KOPT-K1 (cell line): ENCODE data around the gene DLL3.
"Not testable (repeated sequence)": the region's sequence is repeated elsewhere in the genome, so short reads cannot be mapped to it uniquely, and the experiment has no call there.

Source experiments
- H3K27ac ChIP-seq: fragments of 200-600 bp; sonication (generic); 2 replicates; pipeline ENCODE4 v1.5.1; 2016; ENCODE audit warnings: antibody characterized with exemption, mild to moderate bottlenecking, low read depth, low read length; ENCODE audit not compliant: poor library complexity, severe bottlenecking
- H3K36me3 ChIP-seq: fragments of 200-600 bp; sonication (generic); 2 replicates; pipeline ENCODE4 v1.5.1; 2017; ENCODE audit warnings: antibody characterized with exemption, mild to moderate bottlenecking, low read length, moderate library complexity; ENCODE audit not compliant: insufficient read depth
- H3K9me3 ChIP-seq: fragments of 200-600 bp; sonication (generic); 2 replicates; pipeline ENCODE4 v1.5.1; 2017; ENCODE audit warnings: antibody characterized with exemption, low read length, mild to moderate bottlenecking; ENCODE audit not compliant: insufficient read depth, poor library complexity, severe bottlenecking

The DLL3 gene, protein sequence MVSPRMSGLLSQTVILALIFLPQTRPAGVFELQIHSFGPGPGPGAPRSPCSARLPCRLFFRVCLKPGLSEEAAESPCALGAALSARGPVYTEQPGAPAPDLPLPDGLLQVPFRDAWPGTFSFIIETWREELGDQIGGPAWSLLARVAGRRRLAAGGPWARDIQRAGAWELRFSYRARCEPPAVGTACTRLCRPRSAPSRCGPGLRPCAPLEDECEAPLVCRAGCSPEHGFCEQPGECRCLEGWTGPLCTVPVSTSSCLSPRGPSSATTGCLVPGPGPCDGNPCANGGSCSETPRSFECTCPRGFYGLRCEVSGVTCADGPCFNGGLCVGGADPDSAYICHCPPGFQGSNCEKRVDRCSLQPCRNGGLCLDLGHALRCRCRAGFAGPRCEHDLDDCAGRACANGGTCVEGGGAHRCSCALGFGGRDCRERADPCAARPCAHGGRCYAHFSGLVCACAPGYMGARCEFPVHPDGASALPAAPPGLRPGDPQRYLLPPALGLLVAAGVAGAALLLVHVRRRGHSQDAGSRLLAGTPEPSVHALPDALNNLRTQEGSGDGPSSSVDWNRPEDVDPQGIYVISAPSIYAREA

GRCh38 chr19:39498798-39499642, at the start of gene DLL3:
TSS of gene DLL3 (plus strand) at chr19:39498947. CDS start at chr19:39498975, 28 bp downstream.
- Histone ChIP-seq H3K36me3 (no peaks in the 10 kb centered on the region), H3K9me3 (no peaks in the 10 kb centered on the region), H3K27ac (no peak within 1 kb of the TSS)

GRCh38 chr19:39449116-39449797, 49.5 kb upstream of the DLL3 start:
- no peaks in the 10 kb centered on the region for H3K9me3 ChIP-seq
- no peak overlapping the region for H3K27ac ChIP-seq
- peaks cover 55% of the 10 kb centered on the region for H3K36me3 ChIP-seq

GRCh38 chr19:39451257-39451656, 47.5 kb upstream of the DLL3 start:
- peaks cover 70% of the 10 kb centered on the region for H3K36me3 ChIP-seq
- not testable (repeated sequence) for H3K27ac ChIP-seq, H3K9me3 ChIP-seq

DNA sequence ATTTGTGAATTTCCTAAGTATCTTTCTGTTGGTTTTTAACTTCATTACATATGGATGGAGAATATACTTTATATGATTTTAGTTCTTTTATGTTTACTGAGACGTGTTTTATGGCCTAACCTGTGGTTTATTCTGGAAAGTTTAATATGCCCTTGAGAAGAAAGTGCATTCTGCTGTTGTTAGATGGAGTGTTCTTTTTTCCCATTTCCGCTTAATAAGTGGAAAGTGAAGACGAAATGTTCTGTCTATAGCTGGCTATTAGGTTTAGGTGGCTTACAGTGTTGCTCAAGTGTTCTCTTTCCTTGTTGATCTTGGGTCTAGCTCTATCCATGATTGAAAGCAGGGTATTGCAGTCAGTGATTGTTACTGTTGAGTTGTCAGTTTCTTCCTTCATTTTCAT, 35.3 kb upstream of the DLL3 start:
- peaks cover 91% of the 10 kb centered on the region for H3K36me3 ChIP-seq
- H3K27ac ChIP-seq, result no peak overlapping the region
- no peaks in the 10 kb centered on the region for H3K9me3 ChIP-seq

- Histone ChIP-seq H3K9me3 (no peaks in the 10 kb centered on the region), H3K36me3 (peaks cover 91% of the 10 kb centered on the region), H3K27ac (no peak overlapping the region)
Measured at GRCh38 chr19:39465956-39466747, 32.6 kb upstream of the DLL3 start.

- H3K36me3 ChIP-seq, result peaks cover 95% of the 10 kb centered on the region
- no peak overlapping the region for H3K27ac ChIP-seq
- no peaks in the 10 kb centered on the region for H3K9me3 ChIP-seq
Measured at GRCh38 chr19:39467941-39468340, 30.8 kb upstream of the DLL3 start.

GRCh38 chr19:39469036-39469435, 29.7 kb upstream of the DLL3 start:
- H3K9me3 ChIP-seq, result no peaks in the 10 kb centered on the region
- peaks cover 95% of the 10 kb centered on the region for H3K36me3 ChIP-seq
- no peak overlapping the region for H3K27ac ChIP-seq

DNA sequence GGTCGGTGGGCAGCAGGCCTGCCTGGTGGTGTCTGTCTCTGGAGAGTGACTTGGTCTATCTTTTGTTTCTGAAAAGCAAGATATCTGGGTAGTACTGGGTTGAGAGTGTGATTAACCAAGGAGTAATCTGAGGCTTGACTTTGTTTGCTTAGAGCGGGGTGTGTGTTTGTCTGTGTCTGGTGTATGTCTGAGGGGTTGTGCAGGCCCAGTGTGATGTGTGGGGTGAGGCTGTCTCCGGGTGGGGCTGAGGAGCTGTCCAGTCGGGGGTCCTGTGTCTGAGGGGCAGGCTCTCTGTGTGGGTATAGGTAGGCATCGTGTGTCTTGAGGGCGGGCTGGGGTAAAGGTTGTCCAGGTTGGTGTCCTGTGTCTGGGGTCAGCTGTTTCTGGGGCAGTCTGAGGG, 29.2 kb upstream of the DLL3 start:
- Histone ChIP-seq H3K27ac (no peak overlapping the region), H3K36me3 (peaks cover 96% of the 10 kb centered on the region), H3K9me3 (no peaks in the 10 kb centered on the region)

GRCh38 chr19:39470724-39471339, 27.9 kb upstream of the DLL3 start:
- Histone ChIP-seq H3K36me3 (peaks cover 96% of the 10 kb centered on the region), H3K9me3 (no peaks in the 10 kb centered on the region), H3K27ac (no peak overlapping the region)

DNA sequence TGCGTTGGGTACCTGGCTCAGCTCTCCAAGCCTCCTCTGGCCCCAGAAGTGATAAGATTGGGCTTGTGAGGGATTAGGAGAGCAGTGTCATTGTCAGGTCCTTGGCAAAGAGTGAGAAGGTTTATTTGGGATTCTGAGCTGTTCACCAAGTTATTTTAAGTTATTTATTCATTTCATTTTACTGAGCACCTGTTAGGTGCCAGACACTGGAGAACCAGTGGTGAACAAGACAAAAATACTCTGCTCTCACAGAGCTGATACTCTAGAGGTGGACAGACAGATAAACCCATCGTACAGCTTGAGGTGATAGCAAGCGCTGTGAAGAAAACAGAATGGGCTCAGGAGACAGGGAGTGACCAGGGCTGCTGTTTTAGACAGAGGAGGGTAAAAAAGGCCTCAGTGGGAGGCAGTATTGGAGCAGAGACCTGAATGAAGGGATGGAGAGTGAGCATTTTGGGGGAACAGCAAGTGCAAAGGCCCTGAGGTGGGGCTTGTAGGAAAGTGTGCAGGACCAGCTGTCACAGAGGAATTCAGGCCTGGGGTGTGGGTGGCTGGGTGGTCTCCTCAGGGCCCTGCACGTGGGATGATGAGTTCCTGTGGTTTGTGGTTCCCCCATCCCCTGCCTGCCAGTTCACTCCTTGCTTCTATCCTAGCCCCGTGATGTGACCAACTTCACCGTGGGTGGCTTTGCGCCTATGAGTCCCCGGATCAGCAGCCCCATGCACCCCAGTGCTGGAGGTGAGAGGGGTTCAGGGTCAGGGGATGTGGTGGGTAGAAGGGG, 26.8 kb upstream of the DLL3 start:
- Histone ChIP-seq H3K27ac (no peak overlapping the region), H3K36me3 (peaks cover 97% of the 10 kb centered on the region), H3K9me3 (no peaks in the 10 kb centered on the region)

GRCh38 chr19:39472746-39473442, 25.9 kb upstream of the DLL3 start:
- H3K9me3 ChIP-seq, result no peaks in the 10 kb centered on the region
- peaks cover 91% of the 10 kb centered on the region for H3K36me3 ChIP-seq
- H3K27ac ChIP-seq, result no peak overlapping the region

DNA sequence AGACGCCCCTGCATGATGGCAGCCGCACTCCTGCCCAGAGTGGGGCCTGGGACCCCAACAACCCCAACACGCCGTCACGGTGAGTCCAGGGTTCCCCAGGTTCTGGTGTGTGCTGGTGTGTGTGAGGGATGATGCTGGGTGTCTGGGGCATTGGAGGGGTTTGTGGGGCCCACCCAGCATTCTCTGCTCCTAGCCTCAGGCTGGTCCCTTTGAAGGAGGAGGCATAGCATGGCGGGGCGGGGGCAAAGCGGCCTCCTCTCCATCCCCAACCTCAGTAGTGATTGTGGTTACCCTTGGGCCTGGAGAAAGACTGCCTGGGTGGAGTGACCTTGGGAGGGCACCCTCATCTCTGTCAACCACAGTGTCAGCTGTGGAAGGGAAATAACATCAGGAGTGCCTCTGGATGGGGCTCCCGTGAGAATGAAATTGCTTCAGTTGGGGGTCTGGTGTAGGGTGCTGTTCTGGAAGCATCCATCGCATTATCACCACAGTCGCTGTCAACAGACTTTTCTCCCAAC, 25.2 kb upstream of the DLL3 start:
- Histone ChIP-seq H3K27ac (no peak overlapping the region), H3K36me3 (peaks cover 85% of the 10 kb centered on the region), H3K9me3 (no peaks in the 10 kb centered on the region)
